Stimulated activated CD4-positive, alpha-beta T cell treated with anti-CD3 and anti-CD28 coated beads, Interleukin-4, amount 100 ng/mL, for 4 hours (primary cell): ENCODE results near the gene XPO4.
"Not testable (repeated sequence)": the region's sequence is repeated elsewhere in the genome, so short reads cannot be mapped to it uniquely, and the experiment has no call there.

Experiments used
- DNase-seq, 2 experiments: peaks; one replicate each; pipeline ENCODE4 v3.0.0-alpha.2; 2020

The XPO4 gene

DNA sequence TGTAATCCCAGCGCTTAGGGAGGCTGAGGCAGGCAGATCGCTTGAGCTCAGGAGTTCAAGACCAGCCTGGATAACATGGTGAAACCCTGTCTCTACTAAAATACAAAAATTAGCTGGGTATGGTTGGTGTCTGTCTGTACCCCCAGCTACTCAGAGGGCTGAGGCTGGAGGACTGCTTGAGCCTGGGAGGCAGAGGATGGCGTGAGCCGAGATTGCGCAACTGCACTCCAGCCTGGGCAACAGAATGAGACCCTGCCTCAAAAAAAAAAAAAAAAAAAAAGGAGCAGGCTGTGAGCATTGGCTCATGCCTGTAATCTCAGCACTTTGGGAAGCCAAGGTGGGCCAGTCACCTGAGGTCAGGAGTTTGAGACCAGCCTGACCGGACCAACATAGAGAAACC, 12.0 kb downstream of the XPO4 start:
- not testable (repeated sequence) for DNase-seq

DNA sequence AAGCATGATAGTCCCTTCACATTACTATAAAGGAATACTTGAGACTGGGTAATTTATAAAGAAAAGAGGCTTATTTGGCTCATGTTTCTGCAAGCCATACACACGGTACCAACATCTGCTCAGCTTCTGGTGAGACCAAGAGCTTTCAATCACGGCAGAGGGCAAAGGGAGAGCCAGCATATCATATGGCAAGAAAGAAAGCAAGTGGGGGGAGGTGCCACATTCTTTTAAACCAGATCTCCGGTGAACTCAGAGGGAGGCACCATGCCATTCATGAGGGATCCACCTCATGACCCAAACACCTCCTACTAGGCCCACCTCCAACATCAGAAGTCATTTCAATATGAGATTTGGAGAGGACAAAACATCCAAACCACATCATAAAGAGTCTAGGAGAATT, 20.3 kb downstream of the XPO4 start:
- DNase-seq, result no peak

DNA sequence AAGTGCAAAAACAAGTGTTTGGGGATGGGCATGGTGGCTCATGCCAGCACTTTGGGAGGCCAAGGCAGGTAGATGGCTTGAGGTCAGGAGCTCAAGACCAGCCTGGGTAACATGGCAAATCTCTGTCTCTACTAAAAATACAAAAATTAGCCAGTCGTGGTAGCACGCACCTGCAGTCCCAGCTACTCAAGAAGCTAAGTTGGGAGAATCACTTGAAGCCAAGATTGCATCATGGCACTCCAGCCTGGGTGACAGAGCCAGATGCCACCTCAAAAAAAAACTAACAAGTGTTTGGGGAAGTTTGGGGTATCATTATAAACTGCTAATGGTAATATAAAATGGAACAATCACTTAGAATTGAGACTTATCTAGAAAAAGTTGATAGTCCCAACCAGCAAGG, 24.6 kb downstream of the XPO4 start:
- no peak for DNase-seq

DNA sequence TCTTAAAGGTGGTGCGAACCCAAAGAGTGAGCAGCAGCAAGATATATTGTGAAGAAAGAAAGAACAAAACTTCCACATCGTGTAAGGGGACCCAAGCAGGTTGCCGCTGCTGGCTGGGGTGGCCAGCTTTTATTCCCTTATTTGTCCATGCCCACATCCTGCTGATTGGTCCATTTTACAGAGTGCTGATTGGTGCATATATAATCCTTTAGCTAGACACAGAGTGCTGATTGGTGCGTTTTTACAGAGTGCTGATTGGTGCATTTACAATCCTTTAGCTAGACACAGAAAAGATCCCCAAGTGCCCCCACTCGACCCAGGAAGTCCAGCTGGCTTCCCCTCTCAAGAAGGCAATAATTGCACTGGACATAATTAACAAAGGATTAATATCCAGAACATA, 25.7 kb downstream of the XPO4 start:
- DNase-seq, result not testable (repeated sequence)

DNA sequence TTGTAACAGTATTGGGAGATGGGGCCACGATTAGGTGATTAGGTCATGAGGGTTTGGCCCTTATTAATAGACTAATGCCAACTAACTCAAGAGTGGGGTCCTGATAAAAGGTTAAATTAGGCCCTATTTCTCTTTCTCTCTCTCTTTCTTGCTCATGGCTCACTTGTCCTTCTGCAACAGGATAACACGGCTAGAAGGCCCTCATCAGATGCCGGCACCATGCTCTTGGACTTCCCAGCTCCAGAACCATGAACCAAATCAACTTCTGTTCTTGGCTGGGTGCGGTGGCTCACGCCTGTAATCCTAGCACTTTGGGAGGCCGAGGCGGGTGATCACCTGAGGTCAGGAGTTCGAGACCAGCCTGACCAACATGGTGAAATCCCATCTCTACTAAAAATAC, 28.1 kb downstream of the XPO4 start:
- DNase-seq, result not testable (repeated sequence)

DNA sequence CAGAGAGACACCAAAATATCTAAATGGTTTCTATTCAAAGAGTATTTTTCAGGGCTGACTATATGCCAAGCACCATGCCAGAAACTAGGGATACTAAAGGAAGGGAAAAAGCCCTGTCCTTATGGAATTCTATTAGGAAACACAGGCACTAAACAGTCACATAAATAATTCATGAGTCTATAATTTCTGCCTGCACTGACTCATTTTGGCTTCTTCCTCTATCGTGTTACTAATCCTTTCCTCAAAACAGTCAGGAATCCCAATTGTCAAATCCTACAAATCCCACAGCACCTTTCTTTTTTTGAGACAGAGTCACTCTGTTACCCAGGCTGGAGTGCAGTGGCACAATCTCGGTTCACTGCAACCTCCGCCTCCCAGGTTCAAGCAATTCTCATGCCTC, 29.2 kb downstream of the XPO4 start:
- no peak for DNase-seq

DNA sequence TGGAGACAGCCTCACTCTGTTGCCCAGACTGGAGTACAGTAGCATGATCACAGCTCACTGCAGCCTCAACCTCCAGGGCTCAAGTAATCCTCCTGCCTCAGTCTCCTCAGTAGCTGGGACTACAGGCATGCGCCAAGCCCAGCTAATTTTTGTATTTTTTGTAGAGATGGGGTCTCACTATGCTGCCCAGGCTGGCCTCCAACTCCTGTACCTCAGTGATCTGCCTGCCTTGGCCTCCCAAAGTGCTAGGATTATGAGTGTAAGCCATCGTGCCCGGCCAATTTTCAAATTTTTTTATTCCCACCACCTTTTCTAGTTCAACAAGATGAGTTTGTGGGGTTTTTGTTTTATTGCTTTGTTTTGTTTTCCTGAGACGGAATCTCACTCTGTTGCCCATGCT, 31.7 kb downstream of the XPO4 start:
- DNase-seq, result no peak

DNA sequence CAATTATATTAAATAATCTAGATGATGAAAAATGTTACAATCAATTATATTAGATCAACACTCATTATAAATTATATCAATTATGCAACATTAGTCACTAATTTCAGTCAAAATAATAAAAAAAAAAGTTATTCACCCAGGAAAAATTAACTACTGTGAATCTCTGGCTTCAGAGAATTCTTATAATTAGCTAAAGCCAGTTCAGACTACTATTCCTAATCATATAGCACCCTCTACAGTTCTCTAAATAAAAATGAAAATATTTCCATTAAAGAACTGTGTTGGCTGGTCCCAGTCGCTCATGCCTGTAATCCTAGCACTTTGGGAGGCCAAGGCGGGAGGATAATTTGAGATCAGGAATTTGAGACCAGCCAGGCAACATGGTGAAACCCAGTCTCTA, 33.0 kb downstream of the XPO4 start:
- DNase-seq, result no peak

DNA sequence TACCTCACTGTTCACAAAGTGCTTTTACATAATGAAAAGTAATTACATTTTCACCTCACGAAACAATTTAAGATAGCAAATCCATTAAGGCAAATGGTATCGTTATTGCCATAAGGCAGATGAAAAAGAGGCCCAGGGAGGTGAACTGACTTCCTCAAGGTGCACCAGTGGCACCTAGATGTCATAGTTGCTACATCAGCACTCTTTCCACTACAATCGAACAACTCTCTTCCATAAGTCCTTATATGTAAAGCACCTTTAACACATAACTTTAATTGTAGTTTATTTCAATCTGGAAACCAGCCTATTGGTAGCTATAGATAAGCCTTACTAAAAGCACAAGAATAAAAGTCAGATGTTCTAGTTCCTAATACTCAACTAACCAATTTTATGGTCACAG, 35.1 kb downstream of the XPO4 start:
- DNase-seq, result no peak

DNA sequence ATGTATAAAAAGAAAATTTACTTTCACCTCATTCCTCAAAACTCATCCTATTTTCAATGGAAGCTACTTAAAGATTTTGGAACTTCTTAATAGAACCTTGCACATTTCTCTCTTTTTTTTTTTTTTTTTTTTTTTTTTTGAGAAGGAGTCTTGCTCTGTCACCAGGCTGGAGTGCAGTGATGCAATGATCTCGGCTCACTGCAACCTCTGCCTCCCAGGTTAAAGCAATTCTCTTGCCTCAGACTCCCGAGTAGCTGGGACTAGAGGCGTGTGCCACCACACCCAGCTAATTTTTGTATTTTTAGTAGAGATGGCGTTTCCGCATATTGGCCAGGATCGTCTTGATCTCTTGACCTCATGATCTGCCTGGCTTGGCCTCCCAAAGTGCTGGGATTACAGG, 40.9 kb downstream of the XPO4 start:
- not testable (repeated sequence) for DNase-seq

DNA sequence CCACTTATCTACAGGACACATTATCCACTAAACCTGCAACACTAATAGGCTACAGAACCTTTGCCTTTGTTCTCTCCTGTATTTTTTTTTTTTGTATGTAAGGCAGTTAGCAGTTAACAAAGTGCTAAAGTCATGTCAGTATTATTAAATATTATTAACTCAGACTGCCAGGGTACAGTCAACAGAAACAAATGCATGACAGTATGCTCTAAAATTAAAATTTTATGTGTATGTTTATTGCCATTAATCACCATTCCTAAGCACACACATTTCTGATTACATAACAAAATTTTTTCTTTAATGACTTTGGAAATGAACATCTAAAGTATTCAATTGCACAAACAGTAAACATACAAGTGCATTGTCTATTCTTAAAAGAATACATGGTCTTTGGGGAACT, 41.7 kb downstream of the XPO4 start:
- no peak for DNase-seq

DNA sequence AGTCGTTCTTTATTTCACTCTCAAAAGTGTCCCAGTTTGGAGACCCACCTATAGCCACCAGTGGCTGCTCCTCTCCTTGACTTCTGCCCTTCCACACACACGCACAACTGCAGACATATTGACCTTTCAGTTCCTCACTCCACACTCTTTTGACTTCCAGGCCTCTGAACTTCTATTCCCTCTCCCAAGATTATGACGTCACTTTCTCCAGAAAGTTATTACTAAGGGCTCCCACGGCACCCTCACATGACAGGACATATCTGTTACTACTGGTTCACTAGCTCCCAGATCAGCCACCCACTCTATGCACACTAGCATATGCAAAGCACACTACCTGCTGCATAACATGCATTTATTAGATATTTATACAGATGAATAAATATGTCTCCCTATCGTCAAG, 45.9 kb downstream of the XPO4 start:
- no peak for DNase-seq

DNA sequence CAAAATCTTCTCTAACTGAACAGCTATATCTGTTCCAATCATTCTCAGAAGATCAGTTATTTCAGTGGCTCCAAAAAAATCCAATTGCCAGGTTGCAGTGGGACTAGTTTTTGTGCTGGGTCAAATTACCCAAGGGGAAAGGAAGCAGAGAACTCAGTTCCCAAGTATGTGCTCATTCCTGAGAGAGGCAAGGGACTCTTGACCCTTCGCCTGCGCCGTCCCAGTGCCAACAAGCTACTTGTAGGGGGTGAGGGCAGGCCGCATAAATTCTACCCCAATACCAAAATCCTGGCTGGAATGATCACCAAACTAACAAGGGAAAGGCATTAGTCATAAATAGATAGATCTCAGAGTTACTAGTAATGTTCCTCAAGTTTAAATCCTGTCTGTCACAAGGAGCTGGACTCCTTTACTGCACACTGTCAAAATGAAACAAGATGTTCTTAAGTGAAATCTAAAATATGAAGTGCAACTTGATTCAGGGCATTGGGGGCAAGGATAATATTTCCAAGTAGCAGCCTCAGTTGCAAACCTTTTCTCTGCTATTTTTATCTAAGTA, 50.6 kb downstream of the XPO4 start:
- DNase-seq, result no peak

DNA sequence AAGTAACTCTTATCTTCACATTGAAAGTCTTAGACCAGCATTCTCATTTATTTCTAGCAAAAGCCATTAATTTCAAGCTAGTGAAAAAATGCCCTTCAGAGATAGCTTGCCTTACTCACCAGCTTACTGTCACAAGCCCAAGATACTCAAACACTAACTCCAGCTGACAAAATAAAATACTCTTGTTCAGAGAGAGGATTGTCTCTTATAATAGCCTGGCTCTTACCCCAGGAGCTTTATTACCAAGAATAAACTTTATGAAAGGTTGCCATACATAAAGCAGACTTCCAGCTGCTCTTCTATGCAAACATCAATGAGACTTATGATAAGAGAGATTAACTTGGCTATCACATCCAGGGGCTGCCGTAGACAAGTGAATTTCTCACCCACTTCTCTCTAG, 53.6 kb downstream of the XPO4 start:
- no peak for DNase-seq

DNA sequence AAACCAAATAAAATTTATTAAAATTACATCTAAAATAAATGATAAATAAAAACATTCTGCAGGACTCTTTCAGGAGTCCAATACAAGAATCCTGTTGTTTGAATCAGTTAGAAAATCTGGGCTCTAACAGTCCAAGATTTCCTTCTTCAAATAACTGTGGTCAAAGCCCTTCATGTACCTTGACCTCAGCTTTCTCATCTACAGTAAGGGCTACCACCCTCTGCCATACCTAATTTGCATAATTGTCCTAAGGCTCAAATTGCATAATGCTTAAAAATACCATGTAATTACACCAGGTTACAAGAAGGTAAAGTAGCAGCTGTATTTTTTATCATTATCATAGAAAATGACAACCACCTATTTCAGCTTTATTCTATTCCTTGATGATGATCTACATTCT, 54.3 kb downstream of the XPO4 start:
- no peak for DNase-seq

DNA sequence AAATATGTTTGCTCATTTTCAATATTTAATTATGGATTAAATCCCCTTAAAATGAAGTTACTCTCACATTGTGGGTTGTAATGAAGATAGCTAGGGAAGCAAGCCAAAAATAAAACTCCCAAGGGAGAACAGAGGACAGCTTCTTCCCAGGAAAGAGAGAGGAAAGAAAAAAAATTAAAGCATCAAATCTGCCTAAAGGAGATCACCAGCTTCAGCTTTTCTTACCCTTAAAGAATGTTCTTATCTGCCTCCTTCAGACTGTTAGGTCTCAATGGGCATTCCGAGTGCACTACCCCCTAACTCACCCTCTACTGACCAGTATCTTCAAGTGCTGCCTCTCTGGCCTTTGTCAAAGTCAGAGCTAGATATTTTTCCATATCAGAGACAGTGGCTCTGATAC, 55.2 kb downstream of the XPO4 start:
- DNase-seq, result no peak

DNA sequence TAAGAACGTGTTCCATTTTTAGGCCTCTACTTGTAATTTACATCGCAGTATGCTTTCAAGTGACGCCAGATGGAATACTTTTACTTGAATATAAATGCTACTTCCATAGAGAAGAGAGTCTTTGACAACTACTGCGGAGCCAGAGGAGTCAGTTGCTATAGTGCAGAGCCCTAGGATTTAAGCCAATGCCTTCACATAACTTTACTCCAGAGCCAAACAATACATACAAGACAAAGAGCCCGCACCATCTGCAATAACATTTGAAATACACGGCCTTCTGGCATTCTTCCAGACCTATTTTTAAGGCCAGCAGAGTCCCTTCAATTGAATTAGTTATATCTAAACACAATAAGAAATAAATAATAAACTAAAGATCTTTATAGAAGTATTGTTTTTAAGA, 59.4 kb downstream of the XPO4 start:
- DNase-seq, result no peak

DNA sequence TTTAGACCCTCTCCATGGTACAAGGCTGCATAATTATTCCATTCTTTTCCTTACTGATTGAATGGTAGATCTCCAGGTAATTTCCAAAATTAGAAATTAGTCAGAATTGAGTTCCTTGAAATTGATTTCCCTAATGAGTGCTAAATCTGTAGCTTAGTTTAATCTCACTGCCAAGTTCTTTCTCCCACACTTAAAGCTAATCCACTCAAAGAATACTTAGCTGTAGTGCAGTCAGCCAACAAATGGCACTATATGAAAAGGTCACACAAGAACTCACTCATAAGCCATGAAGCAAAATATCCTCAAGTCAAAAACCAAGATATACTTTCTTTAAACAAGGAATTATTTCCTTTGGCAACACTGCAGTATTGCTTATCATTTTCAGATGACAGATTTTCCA, 62.0 kb downstream of the XPO4 start:
- DNase-seq, result no peak

DNA sequence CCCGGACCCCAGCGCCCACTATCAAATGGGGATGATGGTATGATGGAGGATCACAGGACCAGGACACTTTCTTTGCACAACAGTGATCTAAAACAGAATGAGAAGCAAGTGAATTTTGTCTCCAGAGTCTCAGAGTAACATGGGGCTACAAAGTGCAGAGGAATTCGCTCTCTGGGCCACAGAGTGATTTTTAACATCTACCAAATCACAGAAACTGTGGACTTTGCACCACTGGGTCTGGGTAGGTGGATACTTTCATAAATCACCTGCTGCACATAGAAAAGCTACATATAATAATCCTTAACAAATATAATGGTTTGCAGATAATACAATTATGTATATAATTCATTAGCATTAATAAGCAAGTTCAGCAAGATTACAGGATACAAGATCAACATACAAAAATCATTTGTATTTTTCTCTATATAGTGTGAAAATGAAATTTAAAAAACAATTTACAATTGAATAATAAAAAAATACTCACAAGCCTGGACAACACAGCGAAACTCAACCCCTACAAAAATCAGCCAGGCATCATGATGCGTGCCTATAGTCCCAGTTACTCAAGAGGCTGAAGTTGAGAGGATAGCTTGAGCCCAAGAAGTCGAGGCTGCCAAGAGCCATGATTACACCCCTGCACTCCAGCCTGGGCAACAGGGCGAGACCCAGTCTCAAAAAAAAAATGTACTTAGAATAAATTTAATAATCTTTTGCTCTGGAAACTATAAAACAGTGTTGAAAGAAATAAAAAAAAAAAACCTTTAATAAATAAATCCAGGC, 68.5 kb downstream of the XPO4 start:
- DNase-seq, result no peak

DNA sequence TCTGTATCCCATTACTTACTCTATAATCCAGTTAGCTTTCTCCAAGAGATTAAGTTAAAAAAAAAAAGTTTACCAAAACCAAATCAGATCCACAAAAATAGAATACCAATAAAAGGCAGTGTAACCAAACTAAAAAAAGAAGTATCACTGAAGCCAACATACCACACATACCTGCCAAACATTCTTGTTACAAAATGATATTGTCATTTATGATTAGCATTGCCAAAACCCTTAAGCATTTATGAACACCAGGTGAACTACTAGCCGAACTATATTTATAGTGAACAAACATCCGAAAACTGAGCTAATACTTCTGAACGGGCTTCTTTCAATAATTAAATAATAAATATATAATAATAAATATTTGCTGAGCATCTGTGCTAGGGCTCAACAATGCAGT, 69.7 kb downstream of the XPO4 start:
- DNase-seq, result no peak

DNA sequence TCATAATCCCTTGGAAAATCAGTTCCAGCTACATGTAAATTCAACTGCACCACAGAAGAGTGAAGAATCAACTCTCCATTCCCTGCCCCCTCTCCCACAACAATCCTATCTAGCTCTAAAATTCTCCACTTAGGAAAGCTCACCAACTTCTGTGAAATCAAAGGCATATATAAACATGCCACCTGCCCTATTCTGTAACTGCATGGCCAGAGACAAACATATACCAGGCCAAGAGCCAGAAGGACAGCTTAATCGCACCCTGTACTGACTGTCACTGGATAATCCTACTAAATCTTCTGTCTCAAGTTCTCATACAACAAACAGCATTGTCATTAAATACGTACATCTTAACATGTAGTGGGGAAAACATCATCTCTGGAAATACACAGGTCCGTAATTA, 70.6 kb downstream of the XPO4 start:
- DNase-seq, result no peak

DNA sequence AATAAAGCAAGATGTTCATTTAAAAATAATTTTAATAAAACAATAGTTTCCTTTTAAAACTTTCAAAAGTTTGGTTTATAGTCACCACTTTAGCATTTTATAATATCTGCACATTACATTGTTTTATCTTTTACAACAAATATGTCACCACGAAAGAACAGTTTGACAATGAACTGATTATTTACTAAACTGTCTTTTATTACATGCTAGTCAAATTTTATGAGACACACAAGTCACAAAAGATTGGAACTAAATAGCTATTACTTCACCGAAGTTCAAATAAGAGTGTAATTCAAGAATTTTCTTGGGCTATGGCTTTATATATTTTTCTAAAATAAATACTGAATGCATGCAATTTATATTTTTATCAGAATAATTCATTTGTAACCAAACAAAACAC, 71.3 kb downstream of the XPO4 start:
- no peak for DNase-seq

DNA sequence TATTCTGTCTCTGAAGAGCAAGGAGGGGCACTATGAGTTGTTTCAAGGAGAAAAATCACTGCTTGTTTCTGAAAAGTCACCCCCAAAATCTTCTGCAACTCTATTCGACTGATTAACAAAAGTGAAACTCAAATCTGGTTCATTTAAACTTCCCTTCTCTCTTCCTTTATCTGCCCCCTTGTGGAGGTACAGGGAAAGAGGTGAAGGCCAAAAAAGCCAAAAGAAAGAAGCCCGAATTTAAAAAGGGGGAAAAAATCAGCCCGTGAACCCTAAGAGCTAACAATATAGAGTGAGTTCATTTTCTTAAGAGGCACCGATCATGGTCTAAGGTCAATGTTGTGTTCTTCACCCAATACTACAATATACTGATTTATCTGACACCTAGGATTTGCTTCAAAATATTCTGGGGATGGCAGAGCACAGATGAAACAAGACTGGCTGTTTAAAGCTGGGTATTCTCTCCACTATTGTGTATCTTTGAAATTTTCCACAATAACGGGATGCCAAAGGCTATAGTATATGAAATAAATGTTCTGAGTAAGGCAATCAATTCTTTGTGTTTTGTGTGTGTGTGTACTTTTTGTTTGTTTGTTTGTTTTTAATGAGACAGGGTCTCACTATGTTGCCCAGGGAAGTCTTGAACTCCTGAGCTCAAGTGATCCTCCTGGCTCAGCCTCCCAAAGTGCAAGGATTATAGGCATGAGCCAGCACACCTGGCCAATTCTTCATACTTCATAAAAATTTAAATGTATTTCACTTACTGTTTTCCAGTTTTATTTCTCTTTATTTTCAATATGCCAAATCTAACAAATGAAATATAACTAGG, 73.8 kb downstream of the XPO4 start:
- peak in 1 of 2 experiments; percentile 10 for DNase-seq

DNA sequence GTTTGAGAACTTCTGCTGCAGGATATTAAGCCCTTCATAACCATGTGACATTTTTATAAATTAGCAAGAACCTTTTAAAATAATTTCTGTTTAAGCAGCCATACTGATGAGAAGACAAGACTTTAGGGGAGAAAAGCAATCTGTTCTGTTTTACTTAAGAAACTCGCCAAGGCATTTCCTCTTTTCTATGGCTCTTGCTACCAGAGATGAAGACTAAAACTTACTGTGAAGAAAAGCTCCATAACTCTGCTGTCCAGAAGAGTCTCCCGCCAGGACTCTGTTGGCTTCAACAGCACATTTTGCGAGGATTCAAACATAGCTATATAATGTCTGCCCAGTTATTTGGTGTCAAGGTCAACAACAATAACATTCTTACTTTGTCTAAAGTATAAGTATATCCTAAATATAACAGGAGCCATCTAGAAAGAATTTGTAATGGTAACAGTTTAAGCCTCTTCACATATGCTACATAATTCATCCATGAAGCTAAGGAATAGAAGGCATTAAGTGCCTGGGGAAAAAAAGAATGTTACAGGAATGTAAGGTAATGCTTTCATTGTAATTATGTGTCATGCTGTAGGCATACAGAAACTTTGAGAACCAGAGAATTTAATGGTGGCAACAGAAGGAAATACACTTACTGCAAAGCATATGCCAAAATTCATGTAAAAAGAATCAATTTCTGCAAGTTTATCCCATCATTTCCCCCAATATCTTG, 75.5 kb downstream of the XPO4 start:
- DNase-seq, result no peak
